Panc1 (cell line): ENCODE measurements around the gene KRT2. TPM values are rescaled to one million over a fixed set of nuclear protein-coding genes. Genes with fewer than 3 reads are reported as not detected.

Source experiments
- ATAC-seq: fragments of 200-7000 bp; cut with Tn5 transposase; 2 replicates; pipeline ENCODE4 v1.9.1; 2020; ENCODE audit warnings: mild to moderate bottlenecking, moderate library complexity
- BruUV-seq: library from RNA; stranded (reverse); fragments of 400-500 nt; replicated peaks from 2 replicates; lab custom pipeline; 2021; lab: Mats Ljungman, UMichigan
- CTCF ChIA-PET: fragments of 300-600 bp; sonication (Branson Sonifier 250); formaldehyde crosslinking; loops from one replicate; lab custom pipeline; 2022; ENCODE audit warnings: antibody characterized with exemption; lab: Charles Lee
- POLR2A ChIA-PET: fragments of 300-600 bp; sonication (Branson Sonifier 250); formaldehyde crosslinking; loops from one replicate; lab custom pipeline; 2022; ENCODE audit warnings: antibody characterized with exemption; lab: Charles Lee
- DNase-seq: peaks from one replicate; pipeline ENCODE4 v3.0.0-alpha.2; 2010; ENCODE audit warnings: low read depth, low spot score
- H3K27ac ChIP-seq: 2 replicates; pipeline ENCODE4 v1.5.1; 2011; ENCODE audit warnings: mild to moderate bottlenecking, low read length, inconsistent platforms
- H3K27me3 ChIP-seq: fragments of 200-500 bp; sonication (Bioruptor generic); 2 replicates; pipeline ENCODE4 v1.6.0; 2014; ENCODE audit warnings: low read length, inconsistent platforms; ENCODE audit not compliant: control insufficient read depth, insufficient read depth
- H3K36me3 ChIP-seq: fragments of 200-500 bp; sonication (Bioruptor generic); 2 replicates; pipeline ENCODE4 v1.5.1; 2014; ENCODE audit warnings: inconsistent platforms, mild to moderate bottlenecking, low read length, moderate library complexity; ENCODE audit not compliant: control insufficient read depth, insufficient read depth
- H3K4me1 ChIP-seq: 2 replicates; pipeline ENCODE4 v1.5.1; 2011; ENCODE audit warnings: inconsistent platforms, mild to moderate bottlenecking, low read length, moderate library complexity; ENCODE audit not compliant: control insufficient read depth, insufficient read depth
- H3K4me3 ChIP-seq, 2 experiments: 2 replicates each; pipeline ENCODE4 v1.5.1; 2011 to 2012; ENCODE audit warnings: low read depth in 2 of 2, low read length in 2 of 2, mild to moderate bottlenecking in 2 of 2, inconsistent platforms in 1 of 2, moderate library complexity in 1 of 2
- H3K9me3 ChIP-seq: fragments of 200-500 bp; sonication (Bioruptor generic); 2 replicates; pipeline ENCODE4 v1.5.1; 2014; ENCODE audit warnings: low read depth, mild to moderate bottlenecking, inconsistent platforms, low read length, moderate library complexity; ENCODE audit not compliant: control insufficient read depth, insufficient read depth
- POLR2AphosphoS5 ChIP-seq: IDR thresholded peaks from 2 replicates; pipeline ENCODE4 v1.6.1; 2012; ENCODE audit warnings: mild to moderate bottlenecking, low read depth, low read length, moderate library complexity
- SIN3A ChIP-seq: IDR thresholded peaks from 2 replicates; pipeline ENCODE4 v1.6.1; 2012; ENCODE audit warnings: low read depth, mild to moderate bottlenecking, low read length, moderate library complexity, borderline replicate concordance; ENCODE audit not compliant: insufficient read depth
- TCF7L2 ChIP-seq: IDR thresholded peaks from 2 replicates; pipeline ENCODE4 v1.6.1; 2011; ENCODE audit warnings: mild to moderate bottlenecking, low read depth, low read length, inconsistent platforms
- in situ Hi-C: cut with HindIII; loops from 2 replicates; pipeline ENCODE4 v1.10.0; 2016; ENCODE audit warnings: low sequenced_read_pairs, low pct_unique_long_range_greater_than_20kb
- intact Hi-C: fragments of 100-400 bp; cut with micrococcal nuclease; formaldehyde crosslinking; loops from one replicate; pipeline ENCODE4 v1.10.0; 2022; ENCODE audit not compliant: unreplicated experiment
- total RNA-seq: library from RNA; stranded (reverse); gene quantifications from one replicate; pipeline ENCODE4 v1.2.1, GENCODE V29; 2021; ENCODE audit not compliant: unreplicated experiment
- TF ChIP-seq, protein P1 (sequence below), 2 experiments: IDR thresholded peaks; 2 replicates each; pipeline ENCODE4 v1.6.1; 2011 to 2012; ENCODE audit warnings: low read depth in 2 of 2, control low read depth in 1 of 2, low read length in 1 of 2, mild to moderate bottlenecking in 1 of 2, moderate library complexity in 1 of 2; ENCODE audit not compliant: insufficient read depth in 1 of 2
- TF ChIP-seq, protein P2 (sequence below): fragments of 450-650 bp; IDR thresholded peaks from 2 replicates; pipeline ENCODE4 v1.5.1; 2017; ENCODE audit warnings: mild to moderate bottlenecking

Gene KRT2
- total RNA-seq, 1 experiment from 2014 or later, result 0.33 TPM

DNA sequence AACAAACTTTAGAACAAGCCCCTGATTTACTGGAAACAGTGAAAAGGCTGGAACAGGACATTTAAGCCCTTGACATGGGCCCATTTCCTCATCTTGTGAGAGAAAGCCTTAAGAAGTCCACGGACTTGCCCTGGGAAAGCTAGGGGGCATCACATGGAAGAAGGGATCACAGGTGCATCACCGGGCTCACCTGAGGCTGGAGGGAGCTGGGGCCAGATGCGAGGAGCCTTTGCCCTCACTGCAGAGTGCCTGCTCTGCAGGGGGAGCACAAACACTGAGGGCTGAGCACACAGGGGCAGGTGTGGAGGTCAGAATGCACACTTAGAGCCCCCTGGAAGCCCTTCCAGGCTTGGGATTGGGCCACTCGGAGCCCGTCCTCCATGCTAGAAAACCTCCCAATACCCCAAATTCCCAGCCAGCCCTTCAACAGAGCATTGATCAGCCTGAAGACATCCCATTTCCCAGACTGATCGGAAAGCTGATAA lies 33.4 kb upstream of the KRT2 start:
- H3K36me3 ChIP-seq, result no peaks in the 10 kb centered on the region
- H3K27me3 ChIP-seq, result peaks cover 28% of the 10 kb centered on the region
- intact Hi-C loops, result no loop called here
- ChIA-PET POLR2A (no interaction called here), CTCF (interaction anchor here (0.7 kb wide), 1 partner anchor 279 kb away, joined by 5 read pairs; the partner anchor contains the start of gene KRT82)
- in situ Hi-C loops, result no loop called here
- ATAC-seq (no peak), DNase-seq (no peak)
- no peak overlapping the region for H3K4me3 ChIP-seq
- no peaks in the 10 kb centered on the region for H3K9me3 ChIP-seq
- no peak overlapping the region for H3K27ac ChIP-seq
- BruUV-seq, result no TSS peak
- TF ChIP-seq POLR2AphosphoS5 (no peak), SIN3A (no peak), TCF7L2 (no peak)
- TF ChIP-seq, protein P1, sequence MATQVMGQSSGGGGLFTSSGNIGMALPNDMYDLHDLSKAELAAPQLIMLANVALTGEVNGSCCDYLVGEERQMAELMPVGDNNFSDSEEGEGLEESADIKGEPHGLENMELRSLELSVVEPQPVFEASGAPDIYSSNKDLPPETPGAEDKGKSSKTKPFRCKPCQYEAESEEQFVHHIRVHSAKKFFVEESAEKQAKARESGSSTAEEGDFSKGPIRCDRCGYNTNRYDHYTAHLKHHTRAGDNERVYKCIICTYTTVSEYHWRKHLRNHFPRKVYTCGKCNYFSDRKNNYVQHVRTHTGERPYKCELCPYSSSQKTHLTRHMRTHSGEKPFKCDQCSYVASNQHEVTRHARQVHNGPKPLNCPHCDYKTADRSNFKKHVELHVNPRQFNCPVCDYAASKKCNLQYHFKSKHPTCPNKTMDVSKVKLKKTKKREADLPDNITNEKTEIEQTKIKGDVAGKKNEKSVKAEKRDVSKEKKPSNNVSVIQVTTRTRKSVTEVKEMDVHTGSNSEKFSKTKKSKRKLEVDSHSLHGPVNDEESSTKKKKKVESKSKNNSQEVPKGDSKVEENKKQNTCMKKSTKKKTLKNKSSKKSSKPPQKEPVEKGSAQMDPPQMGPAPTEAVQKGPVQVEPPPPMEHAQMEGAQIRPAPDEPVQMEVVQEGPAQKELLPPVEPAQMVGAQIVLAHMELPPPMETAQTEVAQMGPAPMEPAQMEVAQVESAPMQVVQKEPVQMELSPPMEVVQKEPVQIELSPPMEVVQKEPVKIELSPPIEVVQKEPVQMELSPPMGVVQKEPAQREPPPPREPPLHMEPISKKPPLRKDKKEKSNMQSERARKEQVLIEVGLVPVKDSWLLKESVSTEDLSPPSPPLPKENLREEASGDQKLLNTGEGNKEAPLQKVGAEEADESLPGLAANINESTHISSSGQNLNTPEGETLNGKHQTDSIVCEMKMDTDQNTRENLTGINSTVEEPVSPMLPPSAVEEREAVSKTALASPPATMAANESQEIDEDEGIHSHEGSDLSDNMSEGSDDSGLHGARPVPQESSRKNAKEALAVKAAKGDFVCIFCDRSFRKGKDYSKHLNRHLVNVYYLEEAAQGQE (IDR thresholded peaks at IDR 0.05; ENCODE audit: insufficient read depth in 1 of 2, low read depth in 2 of 2, low read length in 1 of 2), result no peak
- TF ChIP-seq, protein P2, sequence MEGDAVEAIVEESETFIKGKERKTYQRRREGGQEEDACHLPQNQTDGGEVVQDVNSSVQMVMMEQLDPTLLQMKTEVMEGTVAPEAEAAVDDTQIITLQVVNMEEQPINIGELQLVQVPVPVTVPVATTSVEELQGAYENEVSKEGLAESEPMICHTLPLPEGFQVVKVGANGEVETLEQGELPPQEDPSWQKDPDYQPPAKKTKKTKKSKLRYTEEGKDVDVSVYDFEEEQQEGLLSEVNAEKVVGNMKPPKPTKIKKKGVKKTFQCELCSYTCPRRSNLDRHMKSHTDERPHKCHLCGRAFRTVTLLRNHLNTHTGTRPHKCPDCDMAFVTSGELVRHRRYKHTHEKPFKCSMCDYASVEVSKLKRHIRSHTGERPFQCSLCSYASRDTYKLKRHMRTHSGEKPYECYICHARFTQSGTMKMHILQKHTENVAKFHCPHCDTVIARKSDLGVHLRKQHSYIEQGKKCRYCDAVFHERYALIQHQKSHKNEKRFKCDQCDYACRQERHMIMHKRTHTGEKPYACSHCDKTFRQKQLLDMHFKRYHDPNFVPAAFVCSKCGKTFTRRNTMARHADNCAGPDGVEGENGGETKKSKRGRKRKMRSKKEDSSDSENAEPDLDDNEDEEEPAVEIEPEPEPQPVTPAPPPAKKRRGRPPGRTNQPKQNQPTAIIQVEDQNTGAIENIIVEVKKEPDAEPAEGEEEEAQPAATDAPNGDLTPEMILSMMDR, result no peak
- no peaks in the 10 kb centered on the region for H3K4me1 ChIP-seq

DNA sequence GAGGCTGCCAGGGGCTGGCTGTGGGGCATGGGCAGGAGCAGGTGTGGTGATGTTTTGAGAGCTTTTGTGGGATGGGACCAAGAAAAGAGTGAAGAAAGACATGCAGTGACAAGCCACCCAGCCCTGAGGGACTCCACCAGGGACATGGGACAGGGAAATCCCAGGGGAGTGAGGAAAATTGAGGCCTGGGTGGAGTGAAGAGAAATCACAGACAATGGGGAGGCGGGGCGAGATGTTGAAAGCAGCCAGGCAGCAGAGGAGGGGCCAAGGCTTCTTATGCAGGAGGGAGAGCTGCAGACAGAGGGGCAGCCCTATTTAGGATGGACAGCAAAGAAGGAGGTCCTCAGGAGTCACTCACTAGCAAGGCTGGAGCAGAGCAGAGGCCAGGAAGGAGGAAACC lies 32.4 kb upstream of the KRT2 start:
- no peaks in the 10 kb centered on the region for H3K4me1 ChIP-seq
- POLR2A ChIA-PET, result interaction anchor here (0.6 kb wide), 1 partner anchor 559 kb away, joined by 4 read pairs; no protein-coding TSS in a partner anchor
- H3K36me3 ChIP-seq, result no peaks in the 10 kb centered on the region
- no peak for ATAC-seq
- in situ Hi-C loops, result no loop called here
- no TSS peak for BruUV-seq
- H3K4me3 ChIP-seq, result no peak overlapping the region
- CTCF ChIA-PET, result no interaction called here
- TF ChIP-seq, protein P2, result no peak
- TF ChIP-seq TCF7L2 (no peak), POLR2AphosphoS5 (no peak), SIN3A (no peak)
- TF ChIP-seq, protein P1 (IDR thresholded peaks at IDR 0.05; ENCODE audit: insufficient read depth in 1 of 2, low read depth in 2 of 2, low read length in 1 of 2), result no peak
- H3K9me3 ChIP-seq, result no peaks in the 10 kb centered on the region
- intact Hi-C loops, result no loop called here
- H3K27me3 ChIP-seq, result peaks cover 28% of the 10 kb centered on the region
- DNase-seq, result no peak
- no peak overlapping the region for H3K27ac ChIP-seq
